HG03378 (cell line): ENCODE measurements around the gene EGR2.
A peak's percentile ranks its signal among the peaks of the same experiment; 100 is the strongest.

Source experiments
- ATAC-seq: cut with Tn5 transposase; IDR thresholded peaks from one replicate; pipeline ENCODE4 v1.9.1; 2021; ENCODE audit warnings: mild to moderate bottlenecking, moderate library complexity; ENCODE audit not compliant: unreplicated experiment

The EGR2 gene

DNA sequence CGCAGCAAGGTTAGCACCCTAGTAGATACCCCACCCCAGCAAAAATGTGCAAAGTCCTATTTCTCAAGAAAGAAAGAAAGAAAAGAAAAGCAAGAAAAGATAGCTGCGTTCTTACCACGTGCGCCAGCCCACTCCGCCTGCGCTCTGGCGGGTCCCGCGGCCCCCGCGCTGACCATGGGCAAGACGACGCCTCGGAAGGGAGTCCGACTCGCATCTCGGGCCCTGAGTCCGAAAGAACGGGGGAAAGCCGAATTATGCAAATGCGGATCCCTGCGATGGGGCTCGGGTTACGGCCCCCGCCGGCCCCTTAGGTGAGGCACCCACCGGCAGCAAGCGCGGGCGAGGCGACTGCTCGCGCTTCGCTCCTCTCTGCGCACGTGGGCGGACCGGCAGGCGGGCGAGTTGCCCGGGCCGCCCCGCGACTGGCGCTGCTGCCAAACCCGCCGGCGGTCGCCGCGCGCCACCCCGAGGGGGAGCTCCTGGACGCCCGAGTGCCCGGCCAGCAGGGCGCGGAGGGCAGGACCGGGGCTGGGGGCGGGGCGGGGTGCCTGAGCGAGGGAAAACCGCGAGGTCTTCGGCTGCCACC lies 2.4 kb upstream of the EGR2 start:
- no peak for ATAC-seq

- peak; percentile 23 for ATAC-seq
Observed at GRCh38 chr10:62817766-62818425, 1.7 kb upstream of the EGR2 start.

- no peak for ATAC-seq
Observed at GRCh38 chr10:62817121-62817765, 1.1 kb upstream of the EGR2 start.

DNA sequence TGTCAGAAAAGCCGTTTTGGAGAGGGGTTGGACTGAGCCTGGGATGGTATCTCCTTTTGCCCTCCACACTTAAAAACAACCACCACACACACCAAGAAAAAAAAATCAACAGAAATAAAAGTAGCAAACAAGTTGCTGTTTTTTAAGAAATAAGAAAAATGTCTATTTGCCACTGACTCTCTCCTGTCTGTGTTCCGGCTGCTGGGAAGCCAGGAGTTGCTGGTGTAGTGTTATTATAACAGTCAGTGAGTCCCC lies 163 bp downstream of the EGR2 start:
- ATAC-seq = no peak

GRCh38 chr10:62815381-62816075 lies 638 bp downstream of the EGR2 start:
- ATAC-seq = no peak

DNA sequence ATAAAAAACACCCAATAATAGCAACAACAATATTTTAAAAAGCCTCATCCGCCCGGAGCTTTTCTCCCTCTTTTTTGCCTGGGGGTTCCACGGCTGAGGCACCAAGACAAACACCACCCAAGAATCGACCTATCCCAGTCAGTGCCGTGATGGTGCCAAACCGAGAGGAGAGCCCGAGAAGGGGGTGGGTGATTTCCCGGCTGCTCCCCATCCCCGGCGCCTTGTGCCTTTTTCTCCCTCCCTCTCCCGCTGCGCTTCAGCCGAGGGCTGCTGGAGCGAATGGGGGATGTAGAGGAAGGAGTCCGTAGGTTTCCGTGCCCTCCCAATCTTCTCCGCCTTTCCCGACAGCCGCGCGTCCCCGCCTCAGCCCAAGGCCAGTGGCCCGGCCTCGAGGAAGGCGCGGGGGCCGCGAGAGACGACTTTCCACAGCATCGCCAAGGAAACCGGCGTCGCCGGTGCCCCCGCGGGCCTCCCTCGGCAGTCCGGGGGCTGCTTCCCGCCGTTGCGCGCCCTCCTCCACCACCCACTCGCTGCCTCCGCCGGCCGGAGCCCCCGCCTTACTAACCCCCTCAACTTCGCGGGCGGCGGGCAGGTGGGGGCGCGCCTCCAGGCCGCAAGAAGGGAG lies 1.3 kb downstream of the EGR2 start:
- ATAC-seq = no peak

DNA sequence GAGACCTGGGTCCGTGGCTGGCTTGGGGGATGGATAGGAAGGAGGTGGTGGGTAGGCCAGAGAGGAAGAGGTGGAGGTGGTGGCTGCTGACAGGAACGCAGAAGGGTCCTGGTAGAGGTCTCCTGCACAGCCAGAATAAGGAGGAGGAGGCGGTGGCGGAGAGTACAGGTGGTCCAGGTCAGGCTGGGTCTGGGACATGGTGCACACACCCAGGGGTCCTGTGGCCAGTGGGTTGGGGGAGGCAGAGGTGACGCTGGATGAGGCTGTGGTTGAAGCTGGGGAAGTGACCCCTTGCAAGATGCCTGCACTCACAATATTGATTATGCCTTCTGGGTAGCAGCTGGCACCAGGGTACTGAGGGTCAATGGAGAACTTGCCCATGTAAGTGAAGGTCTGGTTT lies 2.2 kb downstream of the EGR2 start:
- ATAC-seq = no peak

GRCh38 chr10:62813453-62813852 lies 2.7 kb downstream of the EGR2 start:
- ATAC-seq = no peak

DNA sequence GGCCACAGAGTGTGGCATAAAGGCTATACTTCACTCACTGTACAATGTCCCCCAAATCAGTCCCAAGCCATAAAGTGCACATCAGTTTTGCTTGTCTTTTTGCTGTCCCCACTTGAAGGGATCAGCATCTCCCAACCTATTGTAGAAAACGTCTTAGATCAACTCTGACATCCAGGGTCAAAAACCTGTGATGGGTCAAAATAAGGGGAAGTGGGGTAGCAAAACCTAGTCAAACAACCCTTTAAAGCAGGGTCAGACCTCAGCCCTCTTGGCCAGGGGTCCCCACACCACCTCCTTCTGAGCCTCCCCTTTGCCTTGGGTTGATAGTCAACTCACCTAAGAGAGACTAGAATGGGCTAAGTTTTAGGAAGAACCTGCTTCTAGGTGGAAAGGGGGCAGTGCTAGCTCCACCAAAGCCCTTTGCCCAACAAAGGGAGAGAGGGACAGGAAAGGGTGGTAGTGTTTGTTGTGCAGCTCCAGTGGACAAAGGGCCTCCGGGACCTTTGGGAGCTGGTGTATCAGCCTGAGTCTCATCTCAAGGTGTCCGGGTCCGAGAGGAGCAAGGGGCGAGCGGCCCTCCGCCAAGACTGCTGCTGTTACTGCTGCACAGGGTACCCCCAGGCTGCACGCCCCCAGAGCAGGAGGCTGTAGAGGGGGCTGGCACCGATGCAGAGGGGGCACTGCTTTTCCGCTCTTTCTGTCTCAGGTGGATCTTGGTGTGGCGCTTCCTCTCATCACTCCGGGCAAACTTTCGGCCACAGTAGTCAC lies 3.3 kb downstream of the EGR2 start:
- no peak for ATAC-seq

DNA sequence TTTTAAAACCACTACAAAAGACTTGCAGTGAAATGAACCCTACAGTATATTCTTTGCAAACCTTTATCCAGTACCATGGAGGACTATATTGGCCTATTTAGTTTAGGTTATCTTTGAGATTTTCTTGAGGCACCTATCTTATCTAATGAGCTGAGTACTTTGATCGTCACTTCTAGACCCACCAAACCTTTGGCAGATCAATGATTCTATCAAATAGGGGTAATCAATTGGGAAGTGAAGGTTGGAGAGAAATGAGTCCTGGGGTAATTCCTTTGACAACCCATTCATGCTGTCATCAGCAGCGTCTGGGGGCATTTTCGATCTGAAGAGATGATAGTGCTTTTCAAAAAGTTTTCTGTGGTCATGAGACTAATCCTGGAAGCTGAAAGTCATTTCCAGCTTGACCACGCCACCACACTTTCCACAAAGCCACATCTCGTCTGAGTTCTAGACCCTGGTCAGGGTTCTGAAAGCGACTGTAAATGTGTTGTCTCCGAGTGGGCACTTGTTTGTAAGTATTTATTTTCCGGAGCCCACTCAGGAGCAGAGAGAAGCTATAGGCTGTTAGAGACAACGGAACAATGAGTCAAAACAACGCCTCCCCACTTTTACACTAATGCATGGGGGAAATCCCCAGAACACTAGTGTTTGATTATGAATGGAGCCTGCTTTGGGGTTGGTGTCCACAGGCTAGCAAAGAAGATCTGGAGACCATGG lies 4.8 kb downstream of the EGR2 start:
- peak; percentile 58 for ATAC-seq

DNA sequence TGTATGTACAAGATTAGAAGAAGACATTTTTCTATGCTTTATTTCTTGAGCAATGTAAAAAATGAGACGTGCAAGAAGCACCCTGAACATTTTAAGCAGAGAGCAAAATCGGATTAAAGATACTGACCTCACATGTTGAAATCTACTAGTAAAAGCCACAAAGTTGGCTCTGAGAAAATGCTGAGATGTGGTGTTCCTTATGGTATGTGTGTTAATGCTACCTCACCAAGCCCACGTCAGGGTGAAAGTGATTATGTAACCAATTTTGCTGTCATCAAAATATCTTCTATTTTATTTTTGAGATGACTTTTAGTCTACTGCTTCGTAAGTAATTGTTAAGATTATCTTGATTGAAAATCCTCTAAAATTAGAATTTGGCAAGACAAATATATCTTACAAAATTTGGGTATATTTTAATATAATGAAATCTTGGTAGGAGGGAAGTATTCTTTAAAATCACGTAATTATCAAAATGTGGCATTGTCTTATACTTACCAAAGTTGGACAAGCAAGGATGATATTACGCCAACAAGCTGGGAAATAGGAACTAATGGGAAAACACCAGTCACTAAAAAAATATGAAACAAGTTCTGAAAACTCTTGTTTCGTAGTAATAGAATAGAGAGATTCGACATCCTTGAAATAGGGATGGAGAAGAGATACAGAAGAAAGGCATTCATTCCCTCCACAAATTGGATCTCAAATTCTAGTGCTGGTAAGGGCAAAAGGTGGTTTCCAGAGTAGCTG lies 5.8 kb downstream of the EGR2 start:
- no peak for ATAC-seq

- ATAC-seq = no peak
Observed at GRCh38 chr10:62806251-62806650, 9.9 kb downstream of the EGR2 start.

- ATAC-seq = no peak
Observed at GRCh38 chr10:62805231-62806099, 10.7 kb downstream of the EGR2 start.

GRCh38 chr10:62804356-62805230 lies 11.6 kb downstream of the EGR2 start, which contains the start of gene ADO:
TSS of gene ADO (plus strand) at chr10:62804720. CDS start at chr10:62805060, 340 bp downstream.
- ATAC-seq = peak; percentile 80

DNA sequence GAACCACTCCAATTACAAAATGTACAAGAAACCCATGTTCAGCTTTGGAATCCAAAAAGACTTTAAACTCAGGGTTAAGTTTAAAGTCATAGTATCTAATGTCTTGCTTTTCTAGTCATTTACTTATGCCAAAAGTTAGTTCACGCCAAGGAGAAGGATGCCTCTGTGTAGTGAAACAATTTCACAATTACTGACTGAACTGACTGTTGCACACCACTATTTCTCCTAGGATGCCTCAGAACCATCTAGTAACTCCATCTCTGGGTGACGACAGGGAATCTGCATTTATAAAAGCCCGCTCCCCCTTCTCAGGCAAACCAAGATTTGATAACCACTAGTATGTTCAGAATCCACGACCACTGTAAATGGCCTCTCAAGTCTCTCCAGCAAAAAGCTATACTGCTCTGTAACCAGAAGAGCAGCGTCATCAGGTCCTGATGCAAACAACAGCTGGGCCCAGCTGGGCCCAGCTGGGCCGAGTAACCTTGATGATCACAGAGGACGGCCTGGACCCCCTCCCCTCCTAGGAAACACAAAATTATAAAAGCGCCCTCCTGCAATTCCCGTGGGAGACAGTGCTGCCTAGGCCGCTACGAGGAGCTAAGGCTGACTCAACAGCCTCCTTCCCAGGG lies 12.3 kb downstream of the EGR2 start:
- no peak for ATAC-seq

- ATAC-seq = no peak
Observed at GRCh38 chr10:62801871-62802270, 14.3 kb downstream of the EGR2 start.

GRCh38 chr10:62796896-62797295 lies 19.3 kb downstream of the EGR2 start:
- no peak for ATAC-seq
